Measurements from ENCODE around the gene RPS21. TPM values are rescaled to one million over a fixed set of nuclear protein-coding genes. Genes with fewer than 3 reads are reported as not detected.

The RPS21 gene
- polyA plus RNA-seq, 1 donor from 2014 or later, result 1,633 TPM

DNA sequence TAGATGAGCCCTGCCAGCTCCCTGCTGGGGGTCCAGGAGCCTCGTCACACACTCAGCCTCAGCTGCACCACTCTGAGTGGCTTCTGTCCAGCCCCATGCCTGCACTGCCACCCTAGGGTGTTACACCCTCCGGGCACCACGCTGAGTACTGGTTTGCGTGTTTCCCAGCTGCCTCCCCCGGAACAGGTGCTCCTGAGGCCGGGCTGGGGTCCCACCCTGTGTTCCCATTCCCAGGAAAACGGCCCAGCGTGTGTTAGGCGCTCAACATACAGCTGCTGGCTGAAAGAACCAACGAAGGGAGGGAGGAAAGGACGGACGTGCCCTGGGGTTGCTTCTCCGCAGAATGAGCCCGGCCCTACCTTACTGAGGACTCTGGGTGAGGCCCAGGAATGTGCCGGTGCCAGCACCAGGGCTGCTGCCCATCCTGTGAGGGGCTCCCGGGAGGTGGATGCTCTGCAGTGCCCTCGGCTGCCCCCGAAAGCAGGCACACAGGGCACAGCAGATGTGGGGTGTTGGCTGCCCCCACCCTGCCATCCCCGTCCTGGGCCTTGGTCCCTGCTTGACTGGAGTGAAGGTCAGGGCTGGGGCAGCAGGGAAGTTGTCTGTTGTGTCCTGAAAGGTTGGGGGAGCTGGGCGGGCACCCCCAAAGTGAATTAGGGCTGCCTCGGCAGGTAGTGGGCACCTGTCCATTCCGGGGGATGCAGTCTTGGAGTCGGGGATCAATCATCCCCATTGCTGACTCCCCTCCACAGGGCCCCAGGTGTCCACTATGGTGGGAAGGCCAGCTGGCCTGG is 36.1 kb upstream of the RPS21 start:
- Histone ChIP-seq H3K36me3 (ENCODE audit: insufficient read depth, low read length) (no peaks in the 10 kb centered on the region), H2AFZ (ENCODE audit: low read depth, low read length) (no peak overlapping the region), H3F3A (ENCODE audit: insufficient read depth, low read length, poor library complexity, severe bottlenecking) (no peaks in the 10 kb centered on the region), H3K9ac (ENCODE audit: low read length) (no peak overlapping the region), H3K9me3 (ENCODE audit: low read length) (no peaks in the 10 kb centered on the region), H3K27ac (ENCODE audit: low read length) (no peak overlapping the region), H3K9me2 (ENCODE audit: insufficient read depth, low read length) (no peaks in the 10 kb centered on the region), H3K4me2 (ENCODE audit: low read length) (no peak overlapping the region), H4K20me1 (ENCODE audit: insufficient read depth) (no peaks in the 10 kb centered on the region), H3K27me3 (ENCODE audit: insufficient read depth, low read depth, low read length) (no peaks in the 10 kb centered on the region), H3K4me3 (ENCODE audit: low read length) (no peak overlapping the region), H3K79me2 (replicated peaks; ENCODE audit: insufficient read depth, low read length) (no peaks in the 10 kb centered on the region)
- TF ChIP-seq TAF1 (IDR thresholded peaks at IDR 0.05; ENCODE audit: low read depth) (no peak), EZH2 (IDR thresholded peaks at IDR 0.05; ENCODE audit: borderline replicate concordance, insufficient read depth, low read length, poor library complexity, severe bottlenecking) (no peak), EP300 (conservative IDR thresholded peaks at IDR 0.05; ENCODE audit: poor library complexity, severe bottlenecking) (no peak), MXI1 (conservative IDR thresholded peaks at IDR 0.05; ENCODE audit: poor library complexity, severe bottlenecking) (no peak), SMC3 (conservative IDR thresholded peaks at IDR 0.05; ENCODE audit: poor library complexity) (no peak), RAD21 (conservative IDR thresholded peaks at IDR 0.05) (no peak), REST (IDR thresholded peaks at IDR 0.05; ENCODE audit: borderline replicate concordance) (no peak), POLR2AphosphoS5 (IDR thresholded peaks at IDR 0.05) (no peak)
- TF ChIP-seq, protein P1, sequence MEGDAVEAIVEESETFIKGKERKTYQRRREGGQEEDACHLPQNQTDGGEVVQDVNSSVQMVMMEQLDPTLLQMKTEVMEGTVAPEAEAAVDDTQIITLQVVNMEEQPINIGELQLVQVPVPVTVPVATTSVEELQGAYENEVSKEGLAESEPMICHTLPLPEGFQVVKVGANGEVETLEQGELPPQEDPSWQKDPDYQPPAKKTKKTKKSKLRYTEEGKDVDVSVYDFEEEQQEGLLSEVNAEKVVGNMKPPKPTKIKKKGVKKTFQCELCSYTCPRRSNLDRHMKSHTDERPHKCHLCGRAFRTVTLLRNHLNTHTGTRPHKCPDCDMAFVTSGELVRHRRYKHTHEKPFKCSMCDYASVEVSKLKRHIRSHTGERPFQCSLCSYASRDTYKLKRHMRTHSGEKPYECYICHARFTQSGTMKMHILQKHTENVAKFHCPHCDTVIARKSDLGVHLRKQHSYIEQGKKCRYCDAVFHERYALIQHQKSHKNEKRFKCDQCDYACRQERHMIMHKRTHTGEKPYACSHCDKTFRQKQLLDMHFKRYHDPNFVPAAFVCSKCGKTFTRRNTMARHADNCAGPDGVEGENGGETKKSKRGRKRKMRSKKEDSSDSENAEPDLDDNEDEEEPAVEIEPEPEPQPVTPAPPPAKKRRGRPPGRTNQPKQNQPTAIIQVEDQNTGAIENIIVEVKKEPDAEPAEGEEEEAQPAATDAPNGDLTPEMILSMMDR (IDR thresholded peaks at IDR 0.05; ENCODE audit: poor library complexity, severe bottlenecking), result no peak

GRCh38 chr20:62351469-62352401 is 35.2 kb upstream of the RPS21 start:
- no peaks in the 10 kb centered on the region for H3F3A ChIP-seq (ENCODE audit: insufficient read depth, low read length, poor library complexity, severe bottlenecking)
- no peaks in the 10 kb centered on the region for H3K9me2 ChIP-seq (ENCODE audit: insufficient read depth, low read length)
- H2AFZ ChIP-seq (ENCODE audit: low read depth, low read length), result no peak overlapping the region
- no peaks in the 10 kb centered on the region for H3K9me3 ChIP-seq (ENCODE audit: low read length)
- no peak overlapping the region for H3K27ac ChIP-seq (ENCODE audit: low read length)
- no peak overlapping the region for H3K9ac ChIP-seq (ENCODE audit: low read length)
- H3K4me2 ChIP-seq (ENCODE audit: low read length), result no peak overlapping the region
- no peaks in the 10 kb centered on the region for H4K20me1 ChIP-seq (ENCODE audit: insufficient read depth)
- no peaks in the 10 kb centered on the region for H3K27me3 ChIP-seq (ENCODE audit: insufficient read depth, low read depth, low read length)
- H3K4me3 ChIP-seq (ENCODE audit: low read length), result no peak overlapping the region
- TF ChIP-seq POLR2AphosphoS5 (IDR thresholded peaks at IDR 0.05) (no peak), MXI1 (conservative IDR thresholded peaks at IDR 0.05; ENCODE audit: poor library complexity, severe bottlenecking) (no peak), EZH2 (IDR thresholded peaks at IDR 0.05; ENCODE audit: borderline replicate concordance, insufficient read depth, low read length, poor library complexity, severe bottlenecking) (no peak), REST (IDR thresholded peaks at IDR 0.05; ENCODE audit: borderline replicate concordance) (no peak), EP300 (conservative IDR thresholded peaks at IDR 0.05; ENCODE audit: poor library complexity, severe bottlenecking) (no peak), TAF1 (IDR thresholded peaks at IDR 0.05; ENCODE audit: low read depth) (no peak), RAD21 (conservative IDR thresholded peaks at IDR 0.05) (no peak), SMC3 (conservative IDR thresholded peaks at IDR 0.05; ENCODE audit: poor library complexity) (no peak)
- TF ChIP-seq, protein P1 (IDR thresholded peaks at IDR 0.05; ENCODE audit: poor library complexity, severe bottlenecking), result no peak
- H3K36me3 ChIP-seq (ENCODE audit: insufficient read depth, low read length), result no peaks in the 10 kb centered on the region
- H3K79me2 ChIP-seq (replicated peaks; ENCODE audit: insufficient read depth, low read length), result no peaks in the 10 kb centered on the region

Measured in neural cell (in vitro differentiated cells).